ENCODE data around the gene ZFP36L2.
A peak's percentile ranks its signal among the peaks of the same experiment; 100 is the strongest.

The ZFP36L2 gene

GRCh38 chr2:43224571-43225092 is 1.8 kb downstream of the ZFP36L2 start:
- no peak for ATAC-seq (ENCODE audit: low read depth)

GRCh38 chr2:43224131-43224570 is 2.3 kb downstream of the ZFP36L2 start:
- Histone ChIP-seq H3K9me3 (ENCODE audit: severe bottlenecking) (no peaks in the 10 kb centered on the region), H3K4me3 (ENCODE audit: severe bottlenecking) (peak overlapping the region; percentile 85), H3K4me1 (ENCODE audit: insufficient read depth, poor library complexity, severe bottlenecking) (peaks cover 30% of the 10 kb centered on the region), H3K27ac (ENCODE audit: poor library complexity, severe bottlenecking) (peak overlapping the region; percentile 97), H3K36me3 (ENCODE audit: low read depth) (peaks cover 42% of the 10 kb centered on the region), H3K27me3 (ENCODE audit: insufficient read depth, poor library complexity, severe bottlenecking) (no peaks in the 10 kb centered on the region)
- DNase-seq (ENCODE audit: low spot score) = no peak
- ATAC-seq (ENCODE audit: low read depth) = no peak
- TF ChIP-seq, protein P1, sequence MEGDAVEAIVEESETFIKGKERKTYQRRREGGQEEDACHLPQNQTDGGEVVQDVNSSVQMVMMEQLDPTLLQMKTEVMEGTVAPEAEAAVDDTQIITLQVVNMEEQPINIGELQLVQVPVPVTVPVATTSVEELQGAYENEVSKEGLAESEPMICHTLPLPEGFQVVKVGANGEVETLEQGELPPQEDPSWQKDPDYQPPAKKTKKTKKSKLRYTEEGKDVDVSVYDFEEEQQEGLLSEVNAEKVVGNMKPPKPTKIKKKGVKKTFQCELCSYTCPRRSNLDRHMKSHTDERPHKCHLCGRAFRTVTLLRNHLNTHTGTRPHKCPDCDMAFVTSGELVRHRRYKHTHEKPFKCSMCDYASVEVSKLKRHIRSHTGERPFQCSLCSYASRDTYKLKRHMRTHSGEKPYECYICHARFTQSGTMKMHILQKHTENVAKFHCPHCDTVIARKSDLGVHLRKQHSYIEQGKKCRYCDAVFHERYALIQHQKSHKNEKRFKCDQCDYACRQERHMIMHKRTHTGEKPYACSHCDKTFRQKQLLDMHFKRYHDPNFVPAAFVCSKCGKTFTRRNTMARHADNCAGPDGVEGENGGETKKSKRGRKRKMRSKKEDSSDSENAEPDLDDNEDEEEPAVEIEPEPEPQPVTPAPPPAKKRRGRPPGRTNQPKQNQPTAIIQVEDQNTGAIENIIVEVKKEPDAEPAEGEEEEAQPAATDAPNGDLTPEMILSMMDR (IDR thresholded peaks at IDR 0.05; ENCODE audit: poor library complexity, severe bottlenecking) = no peak

More at GRCh38 chr2:43224571-43225092, 1.8 kb downstream of the ZFP36L2 start:
- H3K27ac ChIP-seq (ENCODE audit: poor library complexity, severe bottlenecking) = peak overlapping the region; percentile 97
- no peak for DNase-seq (ENCODE audit: low spot score)
- H3K27me3 ChIP-seq (ENCODE audit: insufficient read depth, poor library complexity, severe bottlenecking) = no peaks in the 10 kb centered on the region
- H3K9me3 ChIP-seq (ENCODE audit: severe bottlenecking) = no peaks in the 10 kb centered on the region
- peak overlapping the region; percentile 85 for H3K4me3 ChIP-seq (ENCODE audit: severe bottlenecking)
- peaks cover 30% of the 10 kb centered on the region for H3K4me1 ChIP-seq (ENCODE audit: insufficient read depth, poor library complexity, severe bottlenecking)
- H3K36me3 ChIP-seq (ENCODE audit: low read depth) = peaks cover 42% of the 10 kb centered on the region
- TF ChIP-seq, protein P1 (IDR thresholded peaks at IDR 0.05; ENCODE audit: poor library complexity, severe bottlenecking) = no peak

- H3K27ac ChIP-seq (ENCODE audit: poor library complexity, severe bottlenecking) = peak overlapping the region; percentile 97
- DNase-seq (ENCODE audit: low spot score) (no peak), ATAC-seq (ENCODE audit: low read depth) (no peak)
- peaks cover 30% of the 10 kb centered on the region for H3K4me1 ChIP-seq (ENCODE audit: insufficient read depth, poor library complexity, severe bottlenecking)
- no peaks in the 10 kb centered on the region for H3K9me3 ChIP-seq (ENCODE audit: severe bottlenecking)
- H3K4me3 ChIP-seq (ENCODE audit: severe bottlenecking) = peak overlapping the region; percentile 85
- H3K36me3 ChIP-seq (ENCODE audit: low read depth) = peaks cover 42% of the 10 kb centered on the region
- TF ChIP-seq, protein P1 (IDR thresholded peaks at IDR 0.05; ENCODE audit: poor library complexity, severe bottlenecking) = no peak
- H3K27me3 ChIP-seq (ENCODE audit: insufficient read depth, poor library complexity, severe bottlenecking) = no peaks in the 10 kb centered on the region
Observed at GRCh38 chr2:43223521-43224001, 2.8 kb downstream of the ZFP36L2 start.

GRCh38 chr2:43222475-43223309 is 3.7 kb downstream of the ZFP36L2 start:
- no peaks in the 10 kb centered on the region for H3K9me3 ChIP-seq (ENCODE audit: severe bottlenecking)
- TF ChIP-seq, protein P1 (IDR thresholded peaks at IDR 0.05; ENCODE audit: poor library complexity, severe bottlenecking) = no peak
- H3K27ac ChIP-seq (ENCODE audit: poor library complexity, severe bottlenecking) = peak overlapping the region; percentile 97
- ATAC-seq (ENCODE audit: low read depth) (no peak), DNase-seq (ENCODE audit: low spot score) (no peak)
- H3K36me3 ChIP-seq (ENCODE audit: low read depth) = peaks cover 42% of the 10 kb centered on the region
- H3K27me3 ChIP-seq (ENCODE audit: insufficient read depth, poor library complexity, severe bottlenecking) = no peaks in the 10 kb centered on the region
- peaks cover 23% of the 10 kb centered on the region for H3K4me1 ChIP-seq (ENCODE audit: insufficient read depth, poor library complexity, severe bottlenecking)
- peak overlapping the region; percentile 85 for H3K4me3 ChIP-seq (ENCODE audit: severe bottlenecking)

Measured in RWPE2 (cell line).